Activated CD8-positive, alpha-beta T cell treated with anti-CD3 and anti-CD28 coated beads for 36 hours (primary cell): ENCODE data around the gene TSHR. TPM values are rescaled to one million over a fixed set of nuclear protein-coding genes. Genes with fewer than 3 reads are reported as not detected.

Experiments used
- ATAC-seq: fragments of 200-7000 bp; cut with Tn5 transposase; one replicate; pipeline ENCODE4 v1.10.0; 2021; ENCODE audit warnings: mild to moderate bottlenecking, moderate library complexity
- CTCF ChIA-PET: fragments of 350-600 bp; sonication (Branson Sonifier 250); formaldehyde crosslinking; loops from one replicate; lab custom pipeline; 2021; ENCODE audit warnings: antibody characterized with exemption; lab: Charles Lee
- POLR2A ChIA-PET: fragments of 350-600 bp; sonication (Branson Sonifier 250); formaldehyde crosslinking; loops from one replicate; lab custom pipeline; 2021; ENCODE audit warnings: antibody characterized with exemption; lab: Charles Lee
- DNase-seq: peaks from one replicate; pipeline ENCODE4 v3.0.0-alpha.2; 2020
- H3K27ac Mint-ChIP-seq: one replicate; pipeline ENCODE4 v1.8.0; 2021; ENCODE audit warnings: mild to moderate bottlenecking, mixed read lengths
- H3K27me3 Mint-ChIP-seq: one replicate; pipeline ENCODE4 v1.8.0; 2021; ENCODE audit warnings: mixed read lengths
- H3K36me3 Mint-ChIP-seq: one replicate; pipeline ENCODE4 v1.8.0; 2021; ENCODE audit warnings: low read depth, mixed read lengths
- H3K4me1 Mint-ChIP-seq: one replicate; pipeline ENCODE4 v1.8.0; 2021; ENCODE audit warnings: low read depth, mixed read lengths
- H3K4me3 Mint-ChIP-seq: one replicate; pipeline ENCODE4 v1.8.0; 2021; ENCODE audit warnings: mild to moderate bottlenecking, moderate library complexity, mixed read lengths
- H3K9me3 Mint-ChIP-seq: one replicate; pipeline ENCODE4 v1.8.0; 2021; ENCODE audit warnings: mixed read lengths
- intact Hi-C: fragments of 100-400 bp; cut with micrococcal nuclease; formaldehyde crosslinking; loops from one replicate; pipeline ENCODE4 v1.10.0; 2022
- total RNA-seq, 2 experiments: library from RNA; stranded (reverse); gene quantifications; one replicate each; pipeline ENCODE4 v1.2.3, GENCODE V29; 2021
- TF ChIP-seq, protein P1 (sequence below): fragments of 200-600 bp; IDR thresholded peaks from one replicate; pipeline ENCODE4 v1.8.0; 2022; ENCODE audit warnings: antibody characterized with exemption, mild to moderate bottlenecking

TSHR gene
- total RNA-seq, 2 experiments from 2014 or later, result 0.31 TPM; not detected in 1

DNA sequence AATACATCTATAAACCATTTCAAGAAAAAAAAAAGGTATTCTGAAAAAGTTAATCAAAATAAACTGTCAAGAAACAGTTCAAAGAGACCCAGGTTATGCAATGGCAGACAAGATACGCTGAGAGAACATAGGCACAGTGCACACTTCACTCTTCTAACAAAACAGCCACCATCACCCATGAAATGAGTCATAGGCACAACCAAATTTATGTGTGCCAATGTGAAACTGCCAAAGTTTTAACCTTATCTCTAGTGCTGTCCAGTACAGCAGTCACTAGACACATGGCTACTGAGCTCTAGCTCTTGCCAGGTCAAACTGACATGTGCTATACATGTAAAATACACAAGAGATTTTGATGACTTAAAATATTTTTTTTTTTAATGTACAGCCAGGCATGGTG lies 15.3 kb upstream of the TSHR start:
- ATAC-seq, result peak; percentile 37
- peak overlapping the region; percentile 52 for H3K27ac Mint-ChIP-seq

DNA sequence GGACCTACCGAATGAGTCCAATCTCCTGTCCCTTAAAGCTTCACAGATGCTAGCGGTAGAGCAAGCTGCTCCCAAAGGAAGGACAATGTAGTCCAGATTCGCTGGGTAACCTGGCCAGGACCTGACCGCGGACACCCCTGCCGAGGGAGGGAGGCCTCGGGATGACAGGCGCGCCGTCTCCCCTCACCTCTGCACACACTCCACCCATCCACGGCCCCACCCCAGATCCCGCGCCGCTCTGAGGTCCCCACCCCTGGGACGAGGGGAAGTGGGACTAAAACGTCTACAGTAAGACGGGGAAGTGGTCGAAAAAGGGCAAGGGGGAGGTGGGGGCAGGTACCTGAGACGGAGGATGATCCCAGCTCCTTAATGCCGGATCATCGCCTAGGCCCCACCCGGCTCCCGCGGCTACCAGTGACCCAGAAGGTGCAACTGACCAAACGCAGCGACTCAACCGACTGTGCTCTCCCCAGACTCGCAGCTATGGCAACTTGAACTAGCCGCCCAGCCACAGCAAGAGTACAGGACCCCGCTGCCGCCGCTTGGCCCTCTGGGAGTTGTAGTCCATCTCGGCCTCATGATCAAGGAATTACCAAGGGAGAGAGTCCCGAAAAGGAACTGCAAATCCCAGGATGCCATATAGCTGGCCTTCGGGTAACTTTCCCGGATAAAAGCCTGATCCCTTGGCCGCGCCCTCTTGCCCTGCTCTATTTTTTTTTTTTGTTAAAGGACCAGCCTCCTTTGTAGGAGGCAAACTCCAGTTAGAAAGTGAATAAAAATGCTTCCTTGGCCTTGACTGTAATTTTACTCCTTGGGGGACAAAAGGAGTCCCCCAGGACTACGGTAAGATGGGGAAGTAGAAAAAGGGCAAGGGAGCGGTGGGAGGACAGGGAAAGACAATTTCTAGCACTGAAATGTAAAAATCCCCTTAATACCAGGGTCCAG lies 13.9 kb upstream of the TSHR start, which contains the start of gene CEP128:
Gene CEP128, minus strand, starts transcription at position 498 of the 945 bp plus-strand sequence.
- Mint-ChIP-seq H3K4me1 (peaks cover 30% of the 10 kb centered on the region), H3K36me3 (peaks cover 3% of the 10 kb centered on the region), H3K27ac (peak within 1 kb of the TSS; percentile 98), H3K4me3 (peak within 1 kb of the TSS; percentile 90), H3K9me3 (peaks cover 3% of the 10 kb centered on the region), H3K27me3 (no peaks in the 10 kb centered on the region)
- ATAC-seq, result peak; percentile 89
- TF ChIP-seq, protein P1, sequence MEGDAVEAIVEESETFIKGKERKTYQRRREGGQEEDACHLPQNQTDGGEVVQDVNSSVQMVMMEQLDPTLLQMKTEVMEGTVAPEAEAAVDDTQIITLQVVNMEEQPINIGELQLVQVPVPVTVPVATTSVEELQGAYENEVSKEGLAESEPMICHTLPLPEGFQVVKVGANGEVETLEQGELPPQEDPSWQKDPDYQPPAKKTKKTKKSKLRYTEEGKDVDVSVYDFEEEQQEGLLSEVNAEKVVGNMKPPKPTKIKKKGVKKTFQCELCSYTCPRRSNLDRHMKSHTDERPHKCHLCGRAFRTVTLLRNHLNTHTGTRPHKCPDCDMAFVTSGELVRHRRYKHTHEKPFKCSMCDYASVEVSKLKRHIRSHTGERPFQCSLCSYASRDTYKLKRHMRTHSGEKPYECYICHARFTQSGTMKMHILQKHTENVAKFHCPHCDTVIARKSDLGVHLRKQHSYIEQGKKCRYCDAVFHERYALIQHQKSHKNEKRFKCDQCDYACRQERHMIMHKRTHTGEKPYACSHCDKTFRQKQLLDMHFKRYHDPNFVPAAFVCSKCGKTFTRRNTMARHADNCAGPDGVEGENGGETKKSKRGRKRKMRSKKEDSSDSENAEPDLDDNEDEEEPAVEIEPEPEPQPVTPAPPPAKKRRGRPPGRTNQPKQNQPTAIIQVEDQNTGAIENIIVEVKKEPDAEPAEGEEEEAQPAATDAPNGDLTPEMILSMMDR, result no peak
- ChIA-PET CTCF (interaction anchor here (0.6 to 4.3 kb wide), 10 partner anchors 11 to 523 kb away, joined by 3 to 31 read pairs (median 4); partner anchors contain the start of gene TSHR), POLR2A (interaction anchor here (0.7 to 4.6 kb wide), 5 partner anchors 9 to 278 kb away, joined by 3 to 29 read pairs (median 9); no protein-coding TSS in a partner anchor)
- peak; percentile 94 for DNase-seq
- intact Hi-C loops, result loop anchor here (1.0 kb wide), 1 partner anchor 10 kb away; no protein-coding TSS in a partner anchor

More for the DNA sequence above, 15.3 kb upstream of the TSHR start:
- TF ChIP-seq, protein P1, result no peak
- Mint-ChIP-seq H3K36me3 (peaks cover 1% of the 10 kb centered on the region), H3K4me3 (peak overlapping the region; percentile 55), H3K9me3 (no peaks in the 10 kb centered on the region), H3K4me1 (peaks cover 21% of the 10 kb centered on the region), H3K27me3 (no peaks in the 10 kb centered on the region)
- ChIA-PET POLR2A (interaction anchor here (2.6 to 4.6 kb wide), 2 partner anchors 10 to 19 kb away, joined by 12 to 29 read pairs; no protein-coding TSS in a partner anchor), CTCF (interaction anchor here (1.1 to 4.3 kb wide), 2 partner anchors 46 to 48 kb away, joined by 3 to 31 read pairs; no protein-coding TSS in a partner anchor)
- intact Hi-C loops, result no loop called here
- DNase-seq, result peak; percentile 24

DNA sequence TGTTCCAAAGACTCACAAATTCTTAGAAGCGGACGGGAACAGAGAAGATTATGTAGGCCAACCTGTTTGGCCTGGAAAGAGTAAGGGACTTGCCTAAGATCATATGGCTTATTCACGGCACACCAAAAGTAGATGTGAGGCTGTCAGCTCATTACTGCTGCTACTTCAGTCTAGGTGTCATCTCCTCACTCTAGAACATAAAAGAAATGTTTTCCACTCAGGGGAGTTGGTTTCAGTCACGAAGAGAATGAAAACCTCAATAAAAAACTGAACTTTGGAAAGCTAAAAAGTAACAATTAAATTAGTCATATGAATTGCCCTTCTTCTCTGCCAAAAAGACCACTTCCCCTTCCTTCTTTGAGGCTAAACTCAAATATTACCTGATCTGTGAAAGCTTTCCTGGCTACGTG lies 13.2 kb upstream of the TSHR start:
- H3K27ac Mint-ChIP-seq, result peak overlapping the region; percentile 98
- H3K36me3 Mint-ChIP-seq, result peaks cover 3% of the 10 kb centered on the region
- CTCF ChIA-PET, result interaction anchor here (1.0 to 4.3 kb wide), 7 partner anchors 12 to 523 kb away, joined by 3 to 31 read pairs (median 5); partner anchors contain the start of gene TSHR
- intact Hi-C loops, result loop anchor here (1.0 kb wide), 1 partner anchor 11 kb away; no protein-coding TSS in a partner anchor
- peak overlapping the region; percentile 90 for H3K4me3 Mint-ChIP-seq
- peaks cover 5% of the 10 kb centered on the region for H3K9me3 Mint-ChIP-seq
- H3K27me3 Mint-ChIP-seq, result no peaks in the 10 kb centered on the region
- peaks cover 35% of the 10 kb centered on the region for H3K4me1 Mint-ChIP-seq
- DNase-seq (peak; percentile 33), ATAC-seq (peak; percentile 69)
- TF ChIP-seq, protein P1, result no peak
- POLR2A ChIA-PET, result interaction anchor here (1.6 to 4.6 kb wide), 4 partner anchors 9 to 277 kb away, joined by 5 to 29 read pairs (median 10); no protein-coding TSS in a partner anchor

DNA sequence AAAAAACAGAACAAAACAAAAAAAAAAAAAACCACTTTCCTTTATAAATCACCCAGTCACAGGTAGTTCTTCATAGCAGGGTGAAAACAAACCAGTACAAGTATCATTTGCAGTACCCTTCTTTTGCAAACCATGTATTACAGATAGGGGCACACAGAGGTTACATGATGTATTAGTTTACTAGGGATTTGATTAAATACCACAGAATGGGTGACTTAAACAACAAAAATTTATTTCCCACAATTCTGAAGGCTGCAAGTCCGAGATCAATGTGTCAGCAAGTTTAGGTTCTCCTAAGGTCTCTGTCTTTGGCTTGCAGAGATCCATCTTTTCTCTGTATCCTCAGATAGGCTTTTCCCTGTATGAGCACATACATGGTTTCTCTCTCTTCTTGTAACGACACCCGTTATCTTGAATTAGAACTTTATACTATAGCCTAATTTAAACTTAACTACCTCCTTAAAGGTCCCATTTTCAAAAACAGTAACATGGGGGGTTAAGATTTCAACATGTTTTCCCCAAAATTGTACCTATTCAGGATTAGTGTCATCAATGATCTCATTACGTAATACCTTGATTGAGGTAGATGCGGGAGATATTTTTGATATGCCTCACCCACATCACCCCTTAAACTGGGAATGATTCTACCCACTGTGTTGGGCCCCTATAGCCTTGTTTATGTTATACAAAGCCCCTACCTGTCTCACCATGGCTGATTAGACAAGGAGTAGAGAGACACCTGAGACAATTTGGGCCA lies 10.4 kb upstream of the TSHR start:
- DNase-seq (no peak), ATAC-seq (no peak)
- Mint-ChIP-seq H3K36me3 (peaks cover 3% of the 10 kb centered on the region), H3K27ac (no peak overlapping the region), H3K4me1 (peaks cover 30% of the 10 kb centered on the region), H3K27me3 (no peaks in the 10 kb centered on the region), H3K4me3 (no peak overlapping the region), H3K9me3 (peaks cover 5% of the 10 kb centered on the region)
- ChIA-PET POLR2A (no interaction called here), CTCF (no interaction called here)
- TF ChIP-seq, protein P1, result no peak
- intact Hi-C loops, result no loop called here
